Breast epithelium (tissue), 4 donors: Measurements from ENCODE around the gene C11orf54. TPM values are rescaled to one million over a fixed set of nuclear protein-coding genes. Genes with fewer than 3 reads are reported as not detected.
A peak's percentile ranks its signal among the peaks of the same experiment; 100 is the strongest.

Experiments
- DNase-seq, 2 donors: peaks; one replicate each; pipeline ENCODE4 v3.0.0-alpha.2; 2019; ENCODE audit warnings: low spot score in 2 of 2
- H3K27ac ChIP-seq, 2 donors: fragments of 200-600 bp; sonication (generic) in 1 of 2; one replicate each; pipeline ENCODE4 v1.5.1; 2016 to 2019; ENCODE audit warnings: mild to moderate bottlenecking in 1 of 2
- H3K27me3 ChIP-seq, 2 donors: fragments of 200-600 bp; sonication (generic) in 1 of 2; one replicate each; pipeline versions ENCODE4 v1.5.1 to v1.6.0; 2017 to 2019; ENCODE audit warnings: control low read depth in 1 of 2, mild to moderate bottlenecking in 1 of 2
- H3K36me3 ChIP-seq: fragments of 200-600 bp; one replicate; pipeline ENCODE4 v1.5.1; 2019
- H3K4me1 ChIP-seq, 2 donors: fragments of 200-600 bp; sonication (generic); one replicate each; pipeline ENCODE4 v1.5.1; 2016 to 2019; ENCODE audit warnings: control low read depth in 1 of 2
- H3K4me3 ChIP-seq, 3 donors: fragments of 200-600 bp; sonication (generic); 1 replicate in 2 of 3; 2 replicates in 1 of 3; pipeline ENCODE4 v1.5.1; 2016 to 2019; ENCODE audit warnings: mild to moderate bottlenecking in 3 of 3, moderate library complexity in 2 of 3
- H3K9me3 ChIP-seq, 2 donors: fragments of 200-600 bp; sonication (generic) in 1 of 2; one replicate each; pipeline ENCODE4 v1.5.1; 2016 to 2019; ENCODE audit warnings: control low read depth in 1 of 2
- POLR2A ChIP-seq: fragments of 450-650 bp; IDR thresholded peaks from one replicate; pipeline ENCODE4 v1.6.1; 2016; ENCODE audit warnings: antibody characterized with exemption, mild to moderate bottlenecking, moderate library complexity
- POLR2AphosphoS5 ChIP-seq, 3 donors: sonication (generic); formaldehyde crosslinking; IDR thresholded peaks; one replicate each; pipeline ENCODE4 v1.6.1; 2017; ENCODE audit warnings: antibody characterized with exemption in 3 of 3
- intact Hi-C: fragments of 100-400 bp; cut with DNase I; formaldehyde crosslinking; loops from one replicate; pipeline ENCODE4 v1.15.1; 2023; ENCODE audit warnings: low total_unique reads
- total RNA-seq, 3 donors: library from RNA; depleted of rRNA; stranded (reverse); fragments of >200 nt; gene quantifications; one replicate each; pipeline ENCODE4 v1.1.0, GENCODE V29; 2016
- TF ChIP-seq, protein P1 (sequence below), 3 donors: fragments of 450-650 bp; IDR thresholded peaks; one replicate each; pipeline ENCODE4 v1.5.1; 2016 to 2017; ENCODE audit warnings: antibody characterized with exemption in 3 of 3, mild to moderate bottlenecking in 3 of 3, moderate library complexity in 3 of 3

C11orf54 gene
- total RNA-seq, 3 donors from 2014 or later, result 32.8 to 53.7 (median 53.1) TPM

DNA sequence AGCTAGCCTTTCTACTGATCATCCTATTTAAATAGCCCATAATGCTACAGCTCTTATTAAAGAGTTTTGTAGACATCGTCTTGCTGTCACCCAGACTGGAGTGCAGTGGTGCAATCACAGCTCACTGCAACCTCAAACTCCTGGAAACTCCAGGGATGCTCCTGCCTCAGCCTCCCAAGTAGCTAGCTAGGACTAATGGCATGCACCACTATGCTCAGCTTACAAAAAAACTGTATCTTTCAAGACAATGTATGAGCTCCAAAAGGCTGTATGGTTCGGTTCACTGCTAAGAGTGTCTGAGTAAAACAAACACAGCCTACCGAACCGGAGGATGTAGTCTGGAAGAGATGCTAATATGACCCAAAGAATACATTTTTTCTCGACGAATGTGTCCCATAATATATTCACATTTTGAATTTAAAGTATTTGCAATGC is 2.8 kb upstream of the C11orf54 start:
- peaks cover 16% of the 10 kb centered on the region for H3K36me3 ChIP-seq
- intact Hi-C loops, result no loop called here
- peak overlapping the region in 2 of 3 donors; percentile 87 to 91 for H3K4me3 ChIP-seq
- no peak for DNase-seq
- no peak overlapping the region for H3K27ac ChIP-seq
- H3K4me1 ChIP-seq, result peaks cover 0 to 22% of the 10 kb centered on the region in 2 donors
- H3K27me3 ChIP-seq, result no peaks in the 10 kb centered on the region
- no peaks in the 10 kb centered on the region for H3K9me3 ChIP-seq
- no peak for TF ChIP-seq POLR2A
- TF ChIP-seq, protein P1, sequence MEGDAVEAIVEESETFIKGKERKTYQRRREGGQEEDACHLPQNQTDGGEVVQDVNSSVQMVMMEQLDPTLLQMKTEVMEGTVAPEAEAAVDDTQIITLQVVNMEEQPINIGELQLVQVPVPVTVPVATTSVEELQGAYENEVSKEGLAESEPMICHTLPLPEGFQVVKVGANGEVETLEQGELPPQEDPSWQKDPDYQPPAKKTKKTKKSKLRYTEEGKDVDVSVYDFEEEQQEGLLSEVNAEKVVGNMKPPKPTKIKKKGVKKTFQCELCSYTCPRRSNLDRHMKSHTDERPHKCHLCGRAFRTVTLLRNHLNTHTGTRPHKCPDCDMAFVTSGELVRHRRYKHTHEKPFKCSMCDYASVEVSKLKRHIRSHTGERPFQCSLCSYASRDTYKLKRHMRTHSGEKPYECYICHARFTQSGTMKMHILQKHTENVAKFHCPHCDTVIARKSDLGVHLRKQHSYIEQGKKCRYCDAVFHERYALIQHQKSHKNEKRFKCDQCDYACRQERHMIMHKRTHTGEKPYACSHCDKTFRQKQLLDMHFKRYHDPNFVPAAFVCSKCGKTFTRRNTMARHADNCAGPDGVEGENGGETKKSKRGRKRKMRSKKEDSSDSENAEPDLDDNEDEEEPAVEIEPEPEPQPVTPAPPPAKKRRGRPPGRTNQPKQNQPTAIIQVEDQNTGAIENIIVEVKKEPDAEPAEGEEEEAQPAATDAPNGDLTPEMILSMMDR (IDR thresholded peaks at IDR 0.05), result no peak
- no peak for TF ChIP-seq POLR2AphosphoS5 (IDR thresholded peaks at IDR 0.05)

DNA sequence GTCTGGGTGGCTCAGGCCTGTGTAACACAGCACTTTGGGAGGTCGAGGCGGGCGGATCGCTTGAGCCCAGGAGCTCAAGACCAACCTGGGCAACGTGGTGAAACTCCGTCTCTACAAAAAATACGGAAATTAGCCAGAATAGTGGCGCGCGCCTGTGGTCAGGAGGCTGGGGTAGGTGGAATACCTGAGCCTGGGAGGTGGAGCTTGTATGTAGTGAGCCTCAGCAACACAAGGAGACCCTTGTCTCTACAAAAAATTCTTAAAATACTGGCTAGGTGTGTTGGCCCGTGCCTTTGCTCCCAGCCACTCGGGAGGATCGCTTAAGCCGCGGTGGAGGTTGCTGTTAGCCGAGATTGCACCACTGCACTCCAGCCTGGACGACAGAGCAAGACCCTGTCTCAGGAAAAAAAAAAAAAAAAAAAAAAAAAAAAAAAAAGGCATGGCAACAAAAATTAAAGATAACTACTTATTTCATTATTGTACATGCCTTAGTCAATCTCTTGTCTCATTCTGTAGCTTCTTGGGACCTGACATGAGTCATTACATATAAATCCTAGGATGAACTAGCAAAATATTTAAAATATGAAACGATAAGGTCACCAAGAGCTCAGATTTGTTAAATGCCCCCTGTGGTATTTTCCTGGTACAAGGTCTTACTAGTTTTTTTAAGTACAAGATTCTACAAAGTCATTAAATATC is 1.3 kb upstream of the C11orf54 start:
- Histone ChIP-seq H3K9me3 (no peaks in the 10 kb centered on the region), H3K27me3 (no peaks in the 10 kb centered on the region), H3K4me1 (peaks cover 0 to 22% of the 10 kb centered on the region in 2 donors), H3K36me3 (peaks cover 16% of the 10 kb centered on the region), H3K27ac (peak overlapping the region; percentile 96 to 97), H3K4me3 (peak overlapping the region; percentile 87 to 91 (median 90))
- intact Hi-C loops, result no loop called here
- TF ChIP-seq, protein P1 (IDR thresholded peaks at IDR 0.05), result no peak
- TF ChIP-seq POLR2AphosphoS5 (IDR thresholded peaks at IDR 0.05) (no peak), POLR2A (no peak)
- peak in 1 of 2 donors; percentile 50 for DNase-seq

DNA sequence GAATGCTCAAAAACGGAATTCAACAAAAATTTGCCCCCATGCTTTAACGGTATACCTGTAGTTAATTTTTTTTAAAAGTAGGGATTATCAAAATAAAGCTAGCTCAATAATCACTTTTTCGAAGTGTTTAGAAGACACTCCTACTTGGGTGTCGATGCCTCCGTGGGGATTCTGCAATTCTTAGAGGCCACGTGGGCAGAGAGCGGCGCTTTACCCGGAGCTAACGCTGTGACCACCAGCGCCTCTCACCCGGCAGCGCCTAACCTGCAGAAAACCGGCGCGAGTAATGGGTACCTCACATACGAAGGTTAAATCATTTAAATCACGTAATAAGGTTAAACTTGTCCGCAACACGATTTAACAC is 760 bp upstream of the C11orf54 start:
- H3K4me3 ChIP-seq, result peak overlapping the region; percentile 87 to 91 (median 90)
- H3K36me3 ChIP-seq, result peaks cover 11% of the 10 kb centered on the region
- peaks cover 0 to 22% of the 10 kb centered on the region in 2 donors for H3K4me1 ChIP-seq
- H3K27ac ChIP-seq, result peak overlapping the region; percentile 96 to 97
- intact Hi-C loops, result no loop called here
- peak in 1 of 2 donors; percentile 32 for DNase-seq
- no peaks in the 10 kb centered on the region for H3K9me3 ChIP-seq
- TF ChIP-seq, protein P1 (IDR thresholded peaks at IDR 0.05), result no peak
- TF ChIP-seq POLR2A (no peak), POLR2AphosphoS5 (IDR thresholded peaks at IDR 0.05) (no peak)
- no peaks in the 10 kb centered on the region for H3K27me3 ChIP-seq

DNA sequence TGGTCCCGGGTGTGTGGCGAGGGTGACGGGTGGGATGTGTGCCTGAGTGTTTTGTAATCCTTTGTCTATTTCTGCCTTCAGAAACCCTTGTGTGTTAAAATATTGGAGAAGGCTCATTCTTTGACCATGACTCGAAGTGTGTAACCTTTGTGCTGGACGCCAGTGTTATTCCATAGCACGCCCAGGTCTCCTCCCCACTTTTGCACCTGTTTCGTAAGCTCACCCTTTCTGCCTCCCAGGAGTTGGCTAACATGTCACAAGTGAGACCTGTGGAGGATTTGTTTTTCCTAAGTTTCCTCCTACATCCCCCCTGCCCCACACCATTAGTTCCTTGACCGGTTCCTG is 382 bp downstream of the C11orf54 start:
- peak overlapping the region; percentile 96 to 97 for H3K27ac ChIP-seq
- H3K36me3 ChIP-seq, result peaks cover 1% of the 10 kb centered on the region
- H3K27me3 ChIP-seq, result no peaks in the 10 kb centered on the region
- no peaks in the 10 kb centered on the region for H3K9me3 ChIP-seq
- peak; percentile 57 to 58 for DNase-seq
- H3K4me1 ChIP-seq, result peaks cover 0 to 22% of the 10 kb centered on the region in 2 donors
- no peak for TF ChIP-seq POLR2A
- TF ChIP-seq, protein P1 (IDR thresholded peaks at IDR 0.05), result no peak
- TF ChIP-seq POLR2AphosphoS5 (IDR thresholded peaks at IDR 0.05), result no peak
- peak overlapping the region; percentile 87 to 91 (median 90) for H3K4me3 ChIP-seq
- intact Hi-C loops, result no loop called here

DNA sequence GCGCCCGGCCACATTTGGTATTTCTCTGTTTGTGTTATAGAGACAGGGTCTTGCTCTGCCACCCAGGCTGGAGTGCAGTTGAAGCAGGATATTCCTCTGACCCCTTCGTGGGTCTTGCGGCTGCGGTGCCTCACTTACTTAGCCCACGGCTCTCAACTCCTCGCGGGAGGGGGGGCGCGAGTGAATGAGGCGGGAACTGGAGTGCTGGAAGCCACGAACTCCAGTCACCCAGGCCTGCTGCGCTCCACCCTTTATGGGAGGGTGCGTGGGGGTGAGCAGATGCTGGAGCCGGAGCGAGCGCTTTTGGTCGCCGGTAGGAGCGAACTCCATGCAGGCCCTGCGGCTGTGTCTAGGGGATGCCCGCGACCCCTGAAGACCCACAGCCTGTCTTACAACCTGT is 1.8 kb downstream of the C11orf54 start:
- H3K4me1 ChIP-seq, result peaks cover 0 to 16% of the 10 kb centered on the region in 2 donors

More for the DNA sequence above, 1.8 kb downstream of the C11orf54 start:
- Histone ChIP-seq H3K27ac (no peak overlapping the region), H3K27me3 (no peaks in the 10 kb centered on the region), H3K36me3 (no peaks in the 10 kb centered on the region), H3K9me3 (no peaks in the 10 kb centered on the region), H3K4me3 (no peak overlapping the region)
- no peak for DNase-seq
- intact Hi-C loops, result no loop called here
- TF ChIP-seq POLR2AphosphoS5 (IDR thresholded peaks at IDR 0.05) (no peak), POLR2A (no peak)
- TF ChIP-seq, protein P1 (IDR thresholded peaks at IDR 0.05), result no peak
